CD4-positive, alpha-beta T cell (primary cell): ENCODE measurements around the gene ACTN1. TPM values are rescaled to one million over a fixed set of nuclear protein-coding genes. Genes with fewer than 3 reads are reported as not detected.

Experiments used
- ATAC-seq: fragments of 200-7000 bp; cut with Tn5 transposase; one replicate; pipeline ENCODE4 v1.10.0; 2022; ENCODE audit warnings: mild to moderate bottlenecking; ENCODE audit not compliant: poor library complexity
- CTCF ChIA-PET: fragments of 350-600 bp; sonication (Branson Sonifier 250); formaldehyde crosslinking; loops from one replicate; lab custom pipeline; 2021; ENCODE audit warnings: antibody characterized with exemption, inconsistent platforms; lab: Charles Lee
- POLR2A ChIA-PET: fragments of 350-600 bp; sonication (Branson Sonifier 250); formaldehyde crosslinking; loops from one replicate; lab custom pipeline; 2021; ENCODE audit warnings: antibody characterized with exemption, inconsistent platforms; lab: Charles Lee
- DNase-seq, 14 experiments: peaks; one replicate each; pipeline ENCODE4 v3.0.0-alpha.2; 2013 to 2020; ENCODE audit warnings: mixed read lengths in 2 of 14
- H3K27ac ChIP-seq, 2 donors: one replicate each; pipeline versions ENCODE4 v1.5.1 to v1.7.0; 2013; ENCODE audit warnings: low read length in 2 of 2, low read depth in 1 of 2, mild to moderate bottlenecking in 1 of 2
- H3K27me3 ChIP-seq, 2 experiments: 1 replicate in 1 of 2; 2 replicates in 1 of 2; pipeline versions ENCODE4 v1.6.1 to v1.7.0; 2013; ENCODE audit warnings: low read length in 2 of 2, control low read depth in 1 of 2, mild to moderate bottlenecking in 1 of 2, moderate library complexity in 1 of 2; ENCODE audit not compliant: insufficient read depth in 2 of 2, control insufficient read depth in 1 of 2
- H3K36me3 ChIP-seq: one replicate; pipeline ENCODE4 v1.6.1; 2013; ENCODE audit warnings: low read length, control low read depth; ENCODE audit not compliant: insufficient read depth
- H3K4me1 ChIP-seq: one replicate; pipeline ENCODE4 v1.6.1; 2013; ENCODE audit warnings: low read length, control low read depth; ENCODE audit not compliant: insufficient read depth
- H3K4me3 ChIP-seq: one replicate; pipeline ENCODE4 v1.5.1; 2013; ENCODE audit warnings: mild to moderate bottlenecking, low read length, moderate library complexity
- H3K9me3 ChIP-seq, 2 experiments: 1 replicate in 1 of 2; 2 replicates in 1 of 2; pipeline versions ENCODE4 v1.6.1 to v1.7.0; 2013; ENCODE audit warnings: low read length in 2 of 2, mild to moderate bottlenecking in 2 of 2, control low read depth in 1 of 2, moderate library complexity in 1 of 2; ENCODE audit not compliant: control insufficient read depth in 1 of 2, insufficient read depth in 1 of 2
- H3K27ac Mint-ChIP-seq: one replicate; pipeline ENCODE4 v1.8.0; 2020; ENCODE audit warnings: mixed read lengths
- H3K27me3 Mint-ChIP-seq: one replicate; pipeline ENCODE4 v1.8.0; 2021; ENCODE audit warnings: mixed read lengths
- H3K36me3 Mint-ChIP-seq: one replicate; pipeline ENCODE4 v1.8.0; 2021; ENCODE audit warnings: low read depth, mixed read lengths
- H3K4me1 Mint-ChIP-seq: one replicate; pipeline ENCODE4 v1.8.0; 2021; ENCODE audit warnings: low read depth, mixed read lengths
- H3K4me3 Mint-ChIP-seq: one replicate; pipeline ENCODE4 v1.8.0; 2020; ENCODE audit warnings: mild to moderate bottlenecking, mixed read lengths
- H3K9me3 Mint-ChIP-seq: one replicate; pipeline ENCODE4 v1.8.0; 2020; ENCODE audit warnings: mixed read lengths
- CTCF ChIP-seq: fragments of 200-600 bp; IDR thresholded peaks from one replicate; pipeline ENCODE4 v1.8.0; 2022; ENCODE audit warnings: antibody characterized with exemption, mild to moderate bottlenecking
- intact Hi-C, 2 experiments: fragments of 100-400 bp; cut with DNase I in 1 of 2; cut with micrococcal nuclease in 1 of 2; formaldehyde crosslinking; loops; one replicate each; pipeline versions ENCODE4 v1.15.1 to v1.9.0; 2023 to 2025; cut with DNase I, micrococcal nuclease
- total RNA-seq, 174 experiments: library from RNA in 2 of 174; stranded (reverse) in 2 of 174; gene quantifications; one replicate each; pipeline ENCODE4 v1.2.3 and lab custom pipeline; 2021 to 2026

Gene ACTN1
- total RNA-seq, 2 experiments from 2014 or later = 128 to 143 TPM

GRCh38 chr14:68964300-68965093 lies 14.6 kb downstream of the ACTN1 start:
- intact Hi-C loops = no loop called here
- Histone ChIP-seq H3K4me1 (peaks cover 80% of the 10 kb centered on the region), H3K4me3 (no peak overlapping the region), H3K9me3 (no peaks in the 10 kb centered on the region), H3K27ac (no peak overlapping the region), H3K27me3 (no peaks in the 10 kb centered on the region), H3K36me3 (no peaks in the 10 kb centered on the region)
- H3K4me1 Mint-ChIP-seq = peaks cover 97% of the 10 kb centered on the region
- CTCF ChIA-PET = no interaction called here
- ATAC-seq = no peak
- no peak for DNase-seq
- H3K4me3 Mint-ChIP-seq = no peak overlapping the region
- no peaks in the 10 kb centered on the region for H3K9me3 Mint-ChIP-seq
- TF ChIP-seq CTCF = no peak
- H3K27me3 Mint-ChIP-seq = no peaks in the 10 kb centered on the region
- peaks cover 38% of the 10 kb centered on the region for H3K36me3 Mint-ChIP-seq
- POLR2A ChIA-PET = interaction anchor here (1.1 to 1.6 kb wide), 4 partner anchors 8 to 15 kb away, joined by 3 read pairs; partner anchors contain the start of gene ACTN1
- H3K27ac Mint-ChIP-seq = peak overlapping the region; percentile 97

DNA sequence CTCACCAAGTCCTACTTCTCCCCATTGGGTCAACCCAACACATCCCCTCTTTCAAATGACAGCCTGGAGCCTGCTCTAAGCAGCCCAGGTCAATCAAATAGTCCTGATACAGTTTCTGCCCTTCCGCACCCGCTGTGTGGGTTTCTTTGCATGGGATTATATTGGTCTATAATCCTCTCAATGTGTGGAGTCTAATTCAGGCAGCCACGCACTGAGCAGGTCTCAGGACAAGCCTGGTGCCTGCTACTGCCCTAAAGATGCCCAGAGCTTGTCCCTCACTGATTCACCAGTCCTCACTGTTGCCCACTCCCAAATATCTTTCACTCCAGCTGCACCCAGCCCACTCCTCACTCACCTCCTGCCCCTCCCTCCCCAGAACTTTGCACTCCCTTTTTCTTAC lies 16.4 kb downstream of the ACTN1 start:
- H3K9me3 Mint-ChIP-seq = no peaks in the 10 kb centered on the region
- ChIA-PET POLR2A (no interaction called here), CTCF (no interaction called here)
- intact Hi-C loops = no loop called here
- peak overlapping the region; percentile 23 for H3K4me3 Mint-ChIP-seq
- no peaks in the 10 kb centered on the region for H3K9me3 ChIP-seq
- H3K27me3 ChIP-seq = no peaks in the 10 kb centered on the region
- H3K4me3 ChIP-seq = no peak overlapping the region
- H3K4me1 ChIP-seq = peaks cover 77% of the 10 kb centered on the region
- ATAC-seq (no peak), DNase-seq (no peak)
- no peak overlapping the region for H3K27ac ChIP-seq
- peak overlapping the region; percentile 97 for H3K27ac Mint-ChIP-seq
- TF ChIP-seq CTCF = no peak
- H3K36me3 Mint-ChIP-seq = peaks cover 37% of the 10 kb centered on the region
- H3K27me3 Mint-ChIP-seq = no peaks in the 10 kb centered on the region
- H3K36me3 ChIP-seq = no peaks in the 10 kb centered on the region
- H3K4me1 Mint-ChIP-seq = peaks cover 96% of the 10 kb centered on the region

GRCh38 chr14:68961781-68962584 lies 17.1 kb downstream of the ACTN1 start:
- no peaks in the 10 kb centered on the region for H3K27me3 ChIP-seq
- Mint-ChIP-seq H3K36me3 (peaks cover 44% of the 10 kb centered on the region), H3K27me3 (no peaks in the 10 kb centered on the region), H3K4me3 (no peak overlapping the region), H3K9me3 (no peaks in the 10 kb centered on the region), H3K4me1 (peaks cover 96% of the 10 kb centered on the region), H3K27ac (peak overlapping the region; percentile 97)
- no peaks in the 10 kb centered on the region for H3K36me3 ChIP-seq
- H3K4me1 ChIP-seq = peaks cover 77% of the 10 kb centered on the region
- intact Hi-C loops = no loop called here
- H3K27ac ChIP-seq = no peak overlapping the region
- CTCF ChIA-PET = no interaction called here
- no peak for DNase-seq
- no peak for TF ChIP-seq CTCF
- POLR2A ChIA-PET = interaction anchor here (1.1 kb wide), 1 partner anchor 14 kb away, joined by 3 read pairs; no protein-coding TSS in a partner anchor
- no peak overlapping the region for H3K4me3 ChIP-seq
- no peak for ATAC-seq
- H3K9me3 ChIP-seq = no peaks in the 10 kb centered on the region
